A673 (cell line): ENCODE data around the gene ZMYM5.
"Not testable (repeated sequence)": the region's sequence is repeated elsewhere in the genome, so short reads cannot be mapped to it uniquely, and the experiment has no call there.

Experiments
- EZH2 ChIP-seq: fragments of 200-600 bp; sonication (generic); IDR thresholded peaks from 2 replicates; pipeline ENCODE4 v1.6.1; 2017; ENCODE audit warnings: borderline replicate concordance, low read depth, mild to moderate bottlenecking, mixed read lengths, antibody characterized with exemption, low read length; ENCODE audit not compliant: poor library complexity, severe bottlenecking
- TF ChIP-seq, protein P1 (sequence below): fragments of 300-800, 200-600 bp; sonication (generic); conservative IDR thresholded peaks from 2 replicates; pipeline ENCODE4 v1.5.1; 2017; ENCODE audit warnings: low read depth, mild to moderate bottlenecking, antibody characterized with exemption, low read length, moderate library complexity, mixed read lengths

GRCh38 chr13:19905487-19906195 lies 42.2 kb upstream of the ZMYM5 start:
- TF ChIP-seq, protein P1, sequence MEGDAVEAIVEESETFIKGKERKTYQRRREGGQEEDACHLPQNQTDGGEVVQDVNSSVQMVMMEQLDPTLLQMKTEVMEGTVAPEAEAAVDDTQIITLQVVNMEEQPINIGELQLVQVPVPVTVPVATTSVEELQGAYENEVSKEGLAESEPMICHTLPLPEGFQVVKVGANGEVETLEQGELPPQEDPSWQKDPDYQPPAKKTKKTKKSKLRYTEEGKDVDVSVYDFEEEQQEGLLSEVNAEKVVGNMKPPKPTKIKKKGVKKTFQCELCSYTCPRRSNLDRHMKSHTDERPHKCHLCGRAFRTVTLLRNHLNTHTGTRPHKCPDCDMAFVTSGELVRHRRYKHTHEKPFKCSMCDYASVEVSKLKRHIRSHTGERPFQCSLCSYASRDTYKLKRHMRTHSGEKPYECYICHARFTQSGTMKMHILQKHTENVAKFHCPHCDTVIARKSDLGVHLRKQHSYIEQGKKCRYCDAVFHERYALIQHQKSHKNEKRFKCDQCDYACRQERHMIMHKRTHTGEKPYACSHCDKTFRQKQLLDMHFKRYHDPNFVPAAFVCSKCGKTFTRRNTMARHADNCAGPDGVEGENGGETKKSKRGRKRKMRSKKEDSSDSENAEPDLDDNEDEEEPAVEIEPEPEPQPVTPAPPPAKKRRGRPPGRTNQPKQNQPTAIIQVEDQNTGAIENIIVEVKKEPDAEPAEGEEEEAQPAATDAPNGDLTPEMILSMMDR = not testable (repeated sequence)
- TF ChIP-seq EZH2 = not testable (repeated sequence)
